Measurements from ENCODE around the gene SRGAP3. TPM values are rescaled to one million over a fixed set of nuclear protein-coding genes. Genes with fewer than 3 reads are reported as not detected.

The SRGAP3 gene
- polyA plus RNA-seq, 1 donor = 22.3 TPM

DNA sequence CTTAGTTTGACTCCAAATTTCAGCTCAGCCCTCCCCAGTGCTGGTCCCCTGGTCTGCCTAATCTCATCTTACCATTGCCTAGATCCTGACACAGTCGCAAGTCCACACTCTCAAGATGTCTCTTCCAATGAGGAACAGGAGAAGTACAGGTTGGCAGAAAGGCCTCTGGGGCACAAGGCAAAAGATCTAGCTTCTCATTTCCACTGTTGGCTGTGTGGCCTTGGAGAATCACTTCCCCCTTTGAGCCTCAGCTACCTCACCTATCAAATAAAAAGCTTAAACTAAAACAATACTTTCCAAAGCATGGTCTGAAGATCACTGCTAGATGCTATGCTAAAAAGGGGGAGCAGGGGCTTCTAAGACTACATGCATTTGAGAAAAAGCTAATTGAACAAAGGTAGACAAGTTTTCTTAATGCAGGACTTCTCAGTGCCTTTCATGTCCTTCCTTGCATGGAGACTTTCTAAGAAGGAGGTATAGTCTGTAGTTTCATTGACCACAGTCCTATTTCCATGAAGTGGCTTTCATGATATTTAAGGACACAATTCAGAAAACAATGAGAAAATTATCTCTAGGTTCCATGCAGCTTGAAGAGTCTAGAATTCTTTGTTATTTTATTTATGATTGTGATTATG is 168.1 kb downstream of the SRGAP3 start:
- no peak for DNase-seq (ENCODE audit: low read depth)

DNA sequence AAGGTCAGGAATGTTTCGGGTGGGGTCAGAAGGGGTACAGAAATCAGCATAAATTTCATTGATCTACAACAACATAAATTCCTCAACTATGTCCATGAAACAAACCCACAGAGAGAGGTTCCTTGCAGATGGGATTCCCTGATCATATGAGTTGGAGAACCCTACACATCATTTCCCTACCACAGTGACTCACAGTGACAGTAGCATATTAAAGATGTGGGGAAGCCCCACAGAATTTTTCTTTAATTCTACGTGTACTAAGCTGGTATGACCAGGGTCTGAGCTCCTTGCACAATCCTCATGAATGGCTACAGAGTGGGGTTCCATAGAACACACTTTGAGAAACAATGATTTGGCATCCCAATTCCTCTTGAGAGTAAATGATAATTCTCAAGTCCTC is 169.3 kb downstream of the SRGAP3 start:
- no peak for DNase-seq (ENCODE audit: low read depth)

DNA sequence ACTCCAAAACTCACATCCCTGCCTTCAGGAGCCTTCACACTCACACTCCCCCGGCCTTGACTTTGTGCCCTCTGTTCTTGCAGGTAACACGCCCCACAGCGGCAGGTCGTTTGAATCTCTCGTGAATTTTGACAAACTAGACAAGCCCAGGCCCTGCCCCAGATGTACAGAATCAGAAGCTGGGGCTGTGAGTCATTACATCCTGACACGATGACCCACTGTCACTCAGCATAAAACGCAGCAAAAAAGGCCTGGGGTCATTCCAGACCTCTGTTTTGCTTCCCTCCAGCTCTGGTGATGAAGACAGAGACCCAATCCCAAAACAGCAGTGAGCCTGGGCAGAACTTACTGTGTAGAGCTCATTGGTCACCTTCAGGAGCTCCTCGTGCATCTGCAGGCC is 169.8 kb downstream of the SRGAP3 start:
- DNase-seq (ENCODE audit: low read depth) = no peak

DNA sequence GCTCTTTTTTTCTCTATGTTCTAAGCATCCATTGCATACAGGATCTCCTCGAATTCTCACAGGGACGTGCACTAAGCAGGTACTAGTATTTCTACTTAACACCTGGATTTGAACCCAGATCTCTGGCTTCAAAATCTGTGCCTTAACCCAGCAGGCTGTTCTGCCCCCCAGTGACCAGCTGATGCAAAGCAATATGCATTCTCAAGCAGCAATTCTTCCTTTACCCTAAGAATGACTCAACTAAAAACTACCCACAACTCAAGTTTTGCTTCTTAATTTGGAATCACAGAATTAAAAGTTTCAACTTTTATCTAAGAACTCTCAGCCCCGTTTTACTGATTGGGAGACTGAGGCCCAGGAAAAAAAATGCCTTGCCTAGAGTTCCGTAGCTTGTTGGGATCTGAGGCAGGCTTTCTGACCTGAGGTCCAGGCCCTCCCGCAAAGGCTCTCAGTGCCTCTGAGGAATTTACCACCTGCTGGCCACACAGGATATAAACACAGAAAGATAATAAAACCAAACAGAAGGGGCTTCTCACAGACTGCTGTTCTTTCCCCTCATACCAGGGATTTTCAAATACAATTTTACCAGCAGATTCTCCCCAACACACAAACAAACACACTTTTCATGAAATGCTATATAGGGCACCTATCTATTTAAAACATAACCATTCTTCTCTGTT is 170.7 kb downstream of the SRGAP3 start:
- no peak for DNase-seq (ENCODE audit: low read depth)

DNA sequence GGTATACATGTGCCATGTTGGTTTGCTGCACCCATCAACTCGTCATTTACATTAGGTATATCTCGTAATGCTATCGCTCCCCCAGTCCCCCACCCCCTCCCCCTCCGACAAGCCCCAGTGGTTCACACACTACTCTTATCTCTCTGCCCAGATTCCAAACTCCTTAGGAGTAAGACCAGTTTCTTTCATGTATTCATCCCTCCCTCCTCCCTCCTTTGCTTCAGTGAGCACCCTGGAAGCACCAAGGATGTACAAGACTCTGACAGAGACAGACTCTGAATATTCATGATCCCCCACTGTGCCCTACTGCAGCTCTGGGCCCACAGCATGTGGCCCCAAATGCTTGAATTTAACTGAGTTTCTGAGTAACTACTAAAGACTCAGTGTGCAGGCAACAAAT is 172.4 kb downstream of the SRGAP3 start:
- no peak for DNase-seq (ENCODE audit: low read depth)

DNA sequence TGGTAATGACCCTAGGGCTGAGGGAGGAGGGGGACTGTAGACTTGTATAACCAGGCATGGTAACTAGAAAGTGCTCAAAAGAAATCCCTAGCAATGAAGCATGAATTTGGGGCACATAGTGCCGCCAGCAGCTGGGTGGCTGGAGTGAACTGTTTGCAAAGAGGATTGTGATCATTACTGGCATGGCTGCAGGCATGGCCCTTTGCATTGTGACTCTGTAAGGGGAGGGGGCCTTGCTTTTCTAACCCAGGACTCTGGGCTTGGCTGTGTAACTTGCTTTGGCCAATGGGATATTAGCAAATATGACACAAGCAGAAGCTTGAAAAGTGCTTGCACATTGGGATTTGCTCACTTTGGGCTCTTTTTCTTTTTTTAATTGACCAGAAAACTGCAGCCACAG is 173.7 kb downstream of the SRGAP3 start:
- no peak for DNase-seq (ENCODE audit: low read depth)

DNA sequence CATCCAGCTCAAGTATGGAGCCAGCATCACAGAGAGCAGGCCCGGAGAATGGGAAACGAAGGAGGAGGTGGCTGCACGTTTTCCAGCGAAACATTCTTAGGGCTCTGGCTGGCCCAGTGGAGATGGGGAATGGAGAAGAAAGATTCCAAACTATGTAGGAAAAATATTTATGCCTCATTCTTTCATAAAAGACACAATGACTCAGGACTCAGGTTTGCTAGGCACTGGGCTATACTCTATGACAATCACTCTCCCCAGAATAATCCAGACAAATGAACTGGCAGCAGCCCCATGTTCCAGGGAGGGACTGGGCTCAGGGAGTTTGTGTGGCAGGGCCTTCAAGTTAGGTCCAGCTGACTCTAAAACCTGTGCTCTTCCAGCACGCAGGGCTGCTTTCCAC is 175.4 kb downstream of the SRGAP3 start:
- no peak for DNase-seq (ENCODE audit: low read depth)

DNA sequence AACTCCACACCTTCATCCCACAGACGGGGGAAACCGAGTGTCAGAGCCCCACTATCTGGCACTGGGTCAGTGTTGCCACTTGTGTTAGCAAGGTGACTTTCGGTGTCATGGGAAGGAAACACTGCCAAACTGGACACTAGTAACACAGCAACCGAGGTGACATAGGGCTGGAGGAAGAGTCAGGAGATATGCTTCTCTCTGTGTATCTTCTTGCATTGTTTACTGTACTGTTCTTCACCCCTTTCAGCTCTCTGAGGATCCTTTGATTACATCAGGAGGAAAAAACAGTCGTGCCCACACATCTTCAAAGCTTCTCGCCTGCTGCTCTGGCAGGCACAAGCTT is 176.8 kb downstream of the SRGAP3 start:
- DNase-seq (ENCODE audit: low read depth) = no peak

DNA sequence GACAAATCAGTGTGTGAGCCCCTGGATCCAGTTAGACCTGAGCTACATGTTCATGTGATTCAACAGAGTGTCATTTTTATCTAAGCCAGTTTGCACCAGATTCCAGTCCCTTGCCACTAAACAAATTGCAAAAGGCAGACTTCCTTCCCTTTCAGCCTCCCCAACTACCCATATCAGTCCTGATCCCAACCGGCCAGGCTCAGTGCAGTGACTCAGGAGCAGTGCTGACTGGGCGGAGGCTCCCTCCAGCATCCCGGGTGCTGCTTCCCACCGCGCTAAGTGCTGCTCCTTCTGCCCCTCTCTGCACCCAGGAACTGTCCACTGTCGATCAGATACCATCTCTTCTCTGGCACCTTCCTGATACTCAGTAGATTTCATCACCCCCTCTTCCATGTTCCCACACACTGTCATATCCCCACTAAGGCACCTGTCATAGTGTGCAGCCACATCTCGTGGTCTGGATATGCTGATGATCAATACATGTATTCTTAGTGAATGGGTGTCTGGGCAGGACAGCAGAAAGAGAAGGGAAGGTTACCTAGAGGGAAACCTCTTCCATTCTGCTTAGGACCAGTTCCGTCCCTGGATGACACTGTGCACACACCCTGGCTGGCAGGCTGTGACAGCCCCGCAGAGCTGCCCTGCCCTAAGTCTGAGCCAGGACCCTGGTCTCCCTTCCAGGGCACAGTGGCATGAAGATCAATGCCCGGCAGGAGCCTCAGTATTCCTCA is 177.3 kb downstream of the SRGAP3 start:
- no peak for DNase-seq (ENCODE audit: low read depth)

DNA sequence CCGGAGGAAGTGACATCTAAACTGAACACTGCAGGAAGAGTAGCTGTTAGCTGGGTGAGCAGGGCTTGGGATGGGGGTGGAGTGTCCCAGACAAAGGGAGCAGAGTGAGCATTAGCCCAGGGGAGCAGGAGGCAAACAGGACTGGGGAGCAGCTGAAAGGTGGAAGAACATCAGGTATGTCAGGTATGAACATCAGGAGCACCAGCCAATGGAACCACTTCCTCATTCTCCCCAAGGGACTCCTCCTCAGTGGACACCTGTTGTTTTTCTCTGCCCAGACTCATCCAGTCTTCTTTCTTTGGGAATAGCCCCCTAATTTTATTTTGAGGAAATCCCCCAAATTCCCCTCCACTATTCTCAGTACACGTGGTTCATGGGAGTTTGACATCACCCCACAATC is 178.5 kb downstream of the SRGAP3 start:
- no peak for DNase-seq (ENCODE audit: low read depth)

DNA sequence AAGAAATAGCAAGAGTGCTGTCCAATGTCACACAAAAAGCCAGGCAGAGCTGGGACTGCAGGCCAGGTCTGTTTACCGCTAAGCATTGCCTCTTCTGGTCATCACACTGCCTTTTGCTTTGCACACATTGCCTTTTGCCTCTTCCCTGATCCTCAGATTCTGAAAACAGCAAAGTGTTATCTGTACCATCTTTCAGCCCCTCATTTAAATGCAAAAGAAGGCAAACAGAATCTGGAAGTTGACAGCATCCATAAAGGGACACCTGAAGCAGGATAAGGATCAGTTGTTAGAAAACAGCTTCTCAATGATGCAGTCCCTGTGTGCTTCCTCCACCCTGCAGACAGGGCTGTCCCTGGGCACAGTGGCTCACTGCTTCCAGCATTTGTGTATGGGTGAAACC is 179.5 kb downstream of the SRGAP3 start:
- DNase-seq (ENCODE audit: low read depth) = no peak

DNA sequence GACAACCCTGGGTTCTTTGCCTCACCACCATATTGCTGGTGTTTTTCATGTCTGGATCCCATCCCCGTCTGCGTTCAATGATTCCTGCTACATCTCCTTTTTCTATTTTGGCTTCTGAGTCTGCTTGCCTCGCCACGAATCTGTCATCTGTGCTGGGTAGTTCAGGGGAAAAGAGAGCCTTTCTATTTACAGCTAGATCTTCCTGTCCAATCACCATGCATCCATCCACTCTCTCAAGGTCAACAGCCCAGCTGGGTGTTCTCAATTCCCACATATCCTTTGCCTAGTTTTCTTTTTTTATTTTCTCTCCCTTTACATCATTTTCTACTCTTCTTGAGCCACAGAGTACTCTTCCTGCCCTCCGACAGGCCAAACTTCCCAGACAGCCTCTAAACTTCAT is 181.4 kb downstream of the SRGAP3 start:
- no peak for DNase-seq (ENCODE audit: low read depth)

DNA sequence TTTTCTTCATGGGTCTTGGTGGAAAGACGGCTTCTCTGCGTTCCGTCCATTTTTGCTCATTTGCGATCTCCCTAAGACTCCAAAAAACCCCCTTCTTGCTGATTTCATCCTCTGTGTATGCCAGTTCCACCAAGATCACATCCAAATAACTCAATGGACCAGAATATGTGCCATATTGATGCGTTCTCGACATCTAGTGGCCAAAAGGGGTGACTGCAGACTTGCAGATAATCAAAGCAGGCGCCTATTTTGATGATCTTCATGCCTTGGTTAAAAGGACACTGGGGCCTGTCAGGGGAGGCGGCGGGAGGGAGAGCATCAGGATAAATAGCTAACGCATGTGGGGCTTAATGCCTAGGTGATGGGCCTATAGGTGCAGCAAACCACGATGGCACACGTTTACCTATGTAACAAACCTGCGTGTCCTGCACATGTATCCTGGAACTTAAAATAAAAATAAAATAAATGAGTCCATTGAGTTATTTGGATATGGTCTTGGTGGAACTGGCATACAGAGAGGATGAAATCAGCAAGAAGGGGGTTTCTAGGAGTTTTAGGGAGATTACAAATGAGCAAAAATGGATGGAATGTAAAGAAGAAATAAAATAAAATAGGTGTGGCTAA is 182.0 kb downstream of the SRGAP3 start:
- peak; percentile 41 for DNase-seq (ENCODE audit: low read depth)

DNA sequence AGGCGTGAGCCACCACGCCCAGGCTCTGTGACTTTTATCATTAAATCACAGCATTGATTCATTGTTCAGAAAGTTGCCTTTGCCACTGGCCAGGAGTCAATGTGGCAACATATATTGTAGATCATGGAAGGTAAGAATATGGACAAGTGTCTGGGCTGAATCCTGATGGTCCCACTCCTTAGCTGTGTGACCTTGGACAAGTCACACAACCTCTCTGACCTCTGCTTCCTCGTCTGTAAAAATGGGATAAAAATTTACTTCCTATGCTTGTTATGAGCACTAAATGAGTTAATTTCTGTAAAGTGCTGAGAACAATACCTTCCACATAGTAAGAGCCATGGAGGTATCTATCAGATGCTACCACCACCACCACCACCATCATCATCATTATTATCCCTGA is 182.7 kb downstream of the SRGAP3 start:
- DNase-seq (ENCODE audit: low read depth) = no peak

DNA sequence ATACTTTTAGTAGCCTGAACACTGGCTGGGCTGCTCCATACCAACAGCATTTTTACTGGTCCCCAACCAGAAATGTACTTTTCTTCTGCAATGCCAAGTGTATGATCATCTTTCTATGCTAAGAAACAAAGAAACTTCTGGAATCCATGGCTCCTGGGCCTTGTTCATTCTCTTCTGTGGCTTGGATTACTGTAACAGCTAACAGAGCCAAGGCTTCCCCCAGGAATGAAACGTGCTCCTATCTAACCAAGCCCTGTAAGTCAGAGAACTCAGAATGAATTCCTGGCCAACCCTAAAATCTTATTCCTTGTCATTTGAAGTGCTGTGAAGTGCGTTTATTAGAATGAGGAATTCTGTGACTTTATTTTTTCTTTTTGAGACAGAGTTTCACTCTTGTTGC is 183.3 kb downstream of the SRGAP3 start:
- no peak for DNase-seq (ENCODE audit: low read depth)

DNA sequence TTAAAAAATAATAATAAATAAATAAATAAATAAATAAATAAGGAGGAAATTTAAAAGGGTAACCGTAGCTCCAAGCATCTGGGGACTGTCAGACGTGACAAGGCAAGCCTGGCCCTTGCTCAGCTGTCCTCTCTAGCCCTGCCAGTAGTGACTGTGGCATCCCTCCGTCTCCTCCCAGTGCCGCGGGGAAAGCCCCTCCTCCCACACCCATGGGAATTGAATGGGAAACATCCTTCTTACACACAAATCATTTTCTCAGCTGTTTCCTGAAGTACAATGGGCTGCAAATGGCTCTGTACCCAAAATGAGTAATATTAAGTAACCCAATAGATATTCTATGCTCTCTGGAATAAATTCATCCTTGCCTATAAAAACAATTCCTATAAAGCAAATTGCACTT is 184.6 kb downstream of the SRGAP3 start:
- no peak for DNase-seq (ENCODE audit: low read depth)

DNA sequence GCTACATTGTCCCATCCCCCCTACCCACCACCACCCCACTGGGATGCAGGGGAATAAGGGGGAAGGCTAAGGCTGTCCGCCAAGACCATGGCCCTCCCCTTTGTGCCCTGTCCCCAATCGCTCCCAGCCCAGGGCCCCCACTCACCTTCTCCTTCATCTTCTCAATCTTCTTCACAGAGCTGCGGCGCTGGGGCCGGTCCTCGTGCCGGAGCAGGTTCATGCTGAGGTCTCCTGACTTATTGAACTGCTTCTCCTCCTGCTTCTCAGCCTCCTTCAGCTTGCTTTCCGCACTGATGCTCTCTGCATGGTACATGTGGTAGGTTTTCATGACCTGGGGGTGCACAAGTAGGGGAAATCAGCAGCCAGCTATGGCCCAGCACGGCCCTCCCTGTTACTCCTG is 185.2 kb downstream of the SRGAP3 start:
- no peak for DNase-seq (ENCODE audit: low read depth)

DNA sequence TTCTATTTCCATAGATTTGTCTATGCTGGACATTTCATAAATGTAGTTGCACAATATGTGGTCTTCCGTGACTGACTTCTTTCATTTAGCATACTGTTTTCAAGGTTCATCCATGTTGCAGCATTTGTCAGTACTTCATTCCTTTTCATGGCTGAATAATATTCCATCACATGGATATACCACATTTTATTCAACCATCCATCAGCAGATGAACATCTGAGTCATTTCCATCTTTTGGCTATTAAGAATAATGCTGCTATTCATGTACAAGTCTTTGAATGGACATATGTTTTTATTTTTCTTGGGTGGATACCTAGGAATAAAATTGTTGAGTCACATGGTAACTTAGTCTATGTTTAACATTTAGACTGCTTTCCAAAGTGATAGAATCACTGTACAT is 186.9 kb downstream of the SRGAP3 start:
- DNase-seq (ENCODE audit: low read depth) = no peak

DNA sequence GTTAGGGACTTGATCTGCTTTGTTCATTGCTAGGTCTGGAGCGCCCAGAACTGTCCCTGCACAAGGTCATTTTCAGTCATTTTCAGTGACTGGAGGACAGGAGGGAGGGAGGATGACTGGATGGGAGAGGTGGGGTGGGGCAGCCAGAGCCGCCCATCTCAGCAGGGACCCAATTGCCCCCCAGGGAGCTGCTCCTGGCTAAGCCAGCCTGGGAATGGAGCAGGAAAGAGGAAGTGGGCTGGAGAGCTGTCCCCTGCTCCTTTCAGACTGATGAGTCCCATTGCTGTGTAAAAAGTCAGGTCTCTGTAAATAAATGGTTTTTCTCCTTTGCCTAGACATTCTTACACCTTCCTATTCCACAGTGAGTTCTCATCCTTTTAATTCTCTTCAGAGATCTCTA is 187.8 kb downstream of the SRGAP3 start:
- DNase-seq (ENCODE audit: low read depth) = no peak

DNA sequence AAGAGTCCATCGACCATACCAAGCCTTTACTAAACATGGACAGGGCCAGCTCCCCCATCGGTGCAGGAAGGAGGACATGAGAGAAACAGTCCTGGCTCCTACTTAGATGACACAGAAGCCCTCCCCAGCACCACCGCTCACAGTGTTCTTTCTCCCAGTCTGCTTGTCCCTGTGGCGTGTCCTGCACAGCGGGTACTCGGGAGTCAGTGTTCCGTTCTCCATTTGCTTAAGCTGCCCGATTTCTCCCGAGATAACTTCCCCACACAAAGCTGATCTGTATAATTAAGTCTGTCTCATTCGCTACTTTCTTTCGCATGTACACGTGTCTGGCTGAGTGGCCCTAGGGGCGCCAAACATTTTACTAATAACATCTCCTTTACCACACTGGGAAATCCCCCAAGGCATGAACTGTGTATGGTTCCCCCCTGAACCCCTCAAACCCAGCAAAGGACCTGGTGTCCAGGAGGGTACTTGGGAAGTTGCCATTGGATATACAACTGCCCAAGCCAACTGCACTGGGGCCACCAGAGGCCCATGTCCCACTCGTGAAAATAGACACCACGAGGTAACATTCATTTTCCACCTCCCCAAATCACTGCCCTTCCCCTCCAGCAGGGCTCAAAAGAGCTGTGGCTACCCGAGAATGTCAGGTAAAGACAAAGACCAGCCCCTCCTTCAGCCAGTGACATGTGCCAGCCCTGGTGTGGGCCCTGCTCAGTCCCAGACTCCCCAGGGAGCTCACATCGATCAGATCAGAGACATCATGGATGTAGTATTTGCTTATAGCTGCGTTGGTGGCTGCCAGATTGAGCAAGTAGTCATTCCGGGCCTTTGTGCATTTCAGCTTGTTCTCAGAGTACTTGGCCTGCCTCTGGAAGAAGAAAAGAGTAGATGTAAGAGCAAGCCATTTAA is 189.7 kb downstream of the SRGAP3 start:
- no peak for DNase-seq (ENCODE audit: low read depth)

DNA sequence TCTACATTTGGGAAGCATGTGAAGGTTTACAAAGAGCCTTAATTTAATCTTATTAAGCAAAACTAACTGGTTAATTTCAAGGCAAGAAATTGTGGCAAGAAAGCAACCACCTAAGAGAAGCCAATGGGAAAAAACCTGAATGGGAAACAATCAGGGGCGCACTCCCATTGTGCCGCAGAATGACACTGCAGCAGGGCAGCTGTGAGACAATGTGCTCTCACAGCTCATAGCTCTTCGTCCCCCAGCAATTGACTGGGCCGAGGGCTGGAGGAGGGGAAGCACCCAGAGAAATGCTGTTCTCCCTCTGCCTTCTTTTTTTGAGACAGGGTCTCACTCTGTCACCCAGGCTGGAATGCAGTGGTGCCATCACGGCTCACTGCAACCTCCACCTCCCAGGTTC is 192.9 kb downstream of the SRGAP3 start:
- DNase-seq (ENCODE audit: low read depth) = no peak
